ENCODE results near the gene WDR33.

DNA sequence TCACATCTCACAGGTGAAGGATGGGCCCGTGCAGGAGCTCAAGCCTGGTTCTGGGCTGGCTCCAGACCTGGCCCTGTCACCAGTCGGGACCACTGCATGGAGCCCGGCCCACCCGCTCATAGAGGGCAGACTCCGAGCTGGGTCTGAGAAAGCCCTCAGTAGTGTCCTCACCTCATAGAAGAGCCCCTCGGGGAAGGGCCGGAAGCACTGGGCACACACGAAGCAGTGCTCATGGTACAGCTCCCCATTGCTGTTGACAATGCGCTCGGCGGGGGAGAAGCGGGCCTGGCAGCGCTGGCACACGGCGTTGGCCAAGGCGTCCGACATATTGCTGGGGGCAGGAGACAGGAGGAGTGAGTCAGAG, 153.8 kb downstream of the WDR33 start:
- TF ChIP-seq TAF1 (IDR thresholded peaks at IDR 0.05; ENCODE audit: low read depth) = no peak
- TF ChIP-seq RAD21 (IDR thresholded peaks at IDR 0.05; ENCODE audit: low read depth) = no peak
- TF ChIP-seq CEBPB (IDR thresholded peaks at IDR 0.05) = no peak
- TF ChIP-seq, protein P1, sequence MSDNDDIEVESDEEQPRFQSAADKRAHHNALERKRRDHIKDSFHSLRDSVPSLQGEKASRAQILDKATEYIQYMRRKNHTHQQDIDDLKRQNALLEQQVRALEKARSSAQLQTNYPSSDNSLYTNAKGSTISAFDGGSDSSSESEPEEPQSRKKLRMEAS (IDR thresholded peaks at IDR 0.05) = no peak
- TF ChIP-seq, protein P2, sequence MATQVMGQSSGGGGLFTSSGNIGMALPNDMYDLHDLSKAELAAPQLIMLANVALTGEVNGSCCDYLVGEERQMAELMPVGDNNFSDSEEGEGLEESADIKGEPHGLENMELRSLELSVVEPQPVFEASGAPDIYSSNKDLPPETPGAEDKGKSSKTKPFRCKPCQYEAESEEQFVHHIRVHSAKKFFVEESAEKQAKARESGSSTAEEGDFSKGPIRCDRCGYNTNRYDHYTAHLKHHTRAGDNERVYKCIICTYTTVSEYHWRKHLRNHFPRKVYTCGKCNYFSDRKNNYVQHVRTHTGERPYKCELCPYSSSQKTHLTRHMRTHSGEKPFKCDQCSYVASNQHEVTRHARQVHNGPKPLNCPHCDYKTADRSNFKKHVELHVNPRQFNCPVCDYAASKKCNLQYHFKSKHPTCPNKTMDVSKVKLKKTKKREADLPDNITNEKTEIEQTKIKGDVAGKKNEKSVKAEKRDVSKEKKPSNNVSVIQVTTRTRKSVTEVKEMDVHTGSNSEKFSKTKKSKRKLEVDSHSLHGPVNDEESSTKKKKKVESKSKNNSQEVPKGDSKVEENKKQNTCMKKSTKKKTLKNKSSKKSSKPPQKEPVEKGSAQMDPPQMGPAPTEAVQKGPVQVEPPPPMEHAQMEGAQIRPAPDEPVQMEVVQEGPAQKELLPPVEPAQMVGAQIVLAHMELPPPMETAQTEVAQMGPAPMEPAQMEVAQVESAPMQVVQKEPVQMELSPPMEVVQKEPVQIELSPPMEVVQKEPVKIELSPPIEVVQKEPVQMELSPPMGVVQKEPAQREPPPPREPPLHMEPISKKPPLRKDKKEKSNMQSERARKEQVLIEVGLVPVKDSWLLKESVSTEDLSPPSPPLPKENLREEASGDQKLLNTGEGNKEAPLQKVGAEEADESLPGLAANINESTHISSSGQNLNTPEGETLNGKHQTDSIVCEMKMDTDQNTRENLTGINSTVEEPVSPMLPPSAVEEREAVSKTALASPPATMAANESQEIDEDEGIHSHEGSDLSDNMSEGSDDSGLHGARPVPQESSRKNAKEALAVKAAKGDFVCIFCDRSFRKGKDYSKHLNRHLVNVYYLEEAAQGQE (IDR thresholded peaks at IDR 0.05; ENCODE audit: low read depth) = no peak
- no peak for TF ChIP-seq YY1 (IDR thresholded peaks at IDR 0.05; ENCODE audit: low read depth)
- no peak for TF ChIP-seq EP300 (IDR thresholded peaks at IDR 0.05; ENCODE audit: borderline replicate concordance)
- no peak for TF ChIP-seq CREB1 (IDR thresholded peaks at IDR 0.05; ENCODE audit: low read depth)
- no peak for TF ChIP-seq FOXM1 (IDR thresholded peaks at IDR 0.05; ENCODE audit: borderline replicate concordance, low read depth)
- TF ChIP-seq TCF12 (IDR thresholded peaks at IDR 0.05; ENCODE audit: low read depth) = no peak
- TF ChIP-seq, protein P3, sequence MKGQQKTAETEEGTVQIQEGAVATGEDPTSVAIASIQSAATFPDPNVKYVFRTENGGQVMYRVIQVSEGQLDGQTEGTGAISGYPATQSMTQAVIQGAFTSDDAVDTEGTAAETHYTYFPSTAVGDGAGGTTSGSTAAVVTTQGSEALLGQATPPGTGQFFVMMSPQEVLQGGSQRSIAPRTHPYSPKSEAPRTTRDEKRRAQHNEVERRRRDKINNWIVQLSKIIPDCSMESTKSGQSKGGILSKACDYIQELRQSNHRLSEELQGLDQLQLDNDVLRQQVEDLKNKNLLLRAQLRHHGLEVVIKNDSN (IDR thresholded peaks at IDR 0.05) = no peak
- no peak for TF ChIP-seq NFIC (IDR thresholded peaks at IDR 0.05)

All from Ishikawa (cell line).